Skin epidermis (tissue), 12 donors: ENCODE measurements around the gene TSSK3.
A peak's percentile ranks its signal among the peaks of the same experiment; 100 is the strongest.
"Not testable (repeated sequence)": the region's sequence is repeated elsewhere in the genome, so short reads cannot be mapped to it uniquely, and the experiment has no call there.

Source experiments
- H3K27ac ChIP-seq, 21 experiments: fragments of 200-600 bp; sonication (generic) in 11 of 21; one replicate each; pipeline ENCODE4 v1.5.0; 2020; ENCODE audit warnings: mild to moderate bottlenecking in 3 of 21, inconsistent platforms in 2 of 21, moderate library complexity in 2 of 21
- H3K4me3 ChIP-seq, 7 experiments: fragments of 200-600 bp; sonication (generic) in 2 of 7; one replicate each; pipeline ENCODE4 v1.5.0; 2020; ENCODE audit warnings: inconsistent platforms in 2 of 7, mild to moderate bottlenecking in 2 of 7, moderate library complexity in 1 of 7

The TSSK3 gene

DNA sequence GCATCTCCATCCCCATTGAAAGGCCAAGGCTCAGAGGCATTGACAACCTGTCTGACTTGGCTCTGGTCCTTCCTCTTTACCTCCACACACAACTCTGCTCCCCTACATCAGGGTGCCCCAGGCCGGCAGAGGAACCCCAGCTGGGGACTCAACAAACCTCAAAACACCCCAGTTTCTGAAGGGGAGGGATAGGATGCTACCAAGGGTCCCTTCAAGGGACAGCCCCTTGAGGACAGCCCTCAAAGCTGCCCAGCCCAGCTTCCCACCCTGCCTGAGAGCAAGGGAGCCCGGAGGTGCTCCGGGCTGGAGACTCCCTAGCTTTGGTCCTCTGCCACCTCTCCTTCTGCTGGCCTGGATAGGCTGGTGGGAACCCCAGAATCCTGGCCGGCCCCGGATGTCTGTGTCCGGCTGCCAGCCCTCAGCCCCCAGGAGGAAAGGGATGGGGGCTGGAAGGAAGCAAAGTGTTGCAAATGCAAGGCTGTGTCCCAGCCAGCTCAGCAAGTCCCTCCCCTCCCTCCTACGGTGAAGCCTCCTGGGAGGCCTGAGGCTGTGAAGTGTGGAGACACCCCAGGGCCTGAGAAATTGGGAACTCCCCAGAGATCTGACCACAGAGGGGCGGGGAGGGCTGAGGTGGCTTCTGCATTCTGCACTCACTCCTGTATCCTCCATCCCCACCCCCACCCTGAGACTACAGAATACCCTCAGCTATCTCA lies 25.2 kb upstream of the TSSK3 start:
- Histone ChIP-seq H3K4me3 (no peak overlapping the region), H3K27ac (peak overlapping the region in 9 of 21 experiments; percentile 17 to 81 (median 44))

DNA sequence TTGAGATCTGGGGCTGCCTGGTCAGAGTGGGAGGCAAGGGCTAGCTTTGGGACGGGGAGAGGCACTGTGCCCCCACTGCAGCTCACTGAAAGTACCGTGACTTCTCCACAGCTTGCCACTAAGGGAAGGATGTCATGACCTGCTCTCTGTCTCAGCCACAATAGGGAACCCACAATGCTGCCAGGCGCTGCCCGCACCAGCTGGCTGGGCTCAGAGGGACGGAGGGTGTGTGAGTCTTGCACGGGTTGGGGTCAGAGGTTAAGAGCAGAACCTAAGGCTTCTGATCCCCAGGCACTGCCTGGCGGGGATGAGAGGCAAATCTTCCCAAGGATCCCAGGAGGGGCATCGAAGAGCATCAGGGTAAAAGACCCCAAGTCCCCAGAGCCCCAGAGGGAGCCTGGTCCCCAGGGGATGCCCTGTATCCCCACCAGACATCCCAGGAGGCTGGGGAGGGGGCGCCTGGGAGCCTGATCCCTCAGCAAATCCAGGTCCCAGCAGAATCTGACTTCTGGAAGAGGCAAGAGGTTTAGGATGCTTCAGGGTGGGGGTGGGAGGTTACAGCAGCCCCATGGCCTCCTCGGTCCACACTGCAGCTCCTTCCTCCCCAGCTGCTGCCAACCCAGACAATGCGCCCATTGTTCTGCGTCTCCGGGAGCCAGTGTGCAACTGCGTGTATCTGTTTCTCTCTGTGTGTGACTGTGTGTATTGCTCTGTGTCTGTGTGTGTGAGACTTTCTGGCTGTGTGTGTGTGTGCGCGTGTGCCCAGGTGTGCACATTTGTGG lies 24.3 kb upstream of the TSSK3 start:
- H3K4me3 ChIP-seq: no peak overlapping the region
- peak overlapping the region in 9 of 21 experiments; percentile 2 to 44 (median 32) for H3K27ac ChIP-seq

DNA sequence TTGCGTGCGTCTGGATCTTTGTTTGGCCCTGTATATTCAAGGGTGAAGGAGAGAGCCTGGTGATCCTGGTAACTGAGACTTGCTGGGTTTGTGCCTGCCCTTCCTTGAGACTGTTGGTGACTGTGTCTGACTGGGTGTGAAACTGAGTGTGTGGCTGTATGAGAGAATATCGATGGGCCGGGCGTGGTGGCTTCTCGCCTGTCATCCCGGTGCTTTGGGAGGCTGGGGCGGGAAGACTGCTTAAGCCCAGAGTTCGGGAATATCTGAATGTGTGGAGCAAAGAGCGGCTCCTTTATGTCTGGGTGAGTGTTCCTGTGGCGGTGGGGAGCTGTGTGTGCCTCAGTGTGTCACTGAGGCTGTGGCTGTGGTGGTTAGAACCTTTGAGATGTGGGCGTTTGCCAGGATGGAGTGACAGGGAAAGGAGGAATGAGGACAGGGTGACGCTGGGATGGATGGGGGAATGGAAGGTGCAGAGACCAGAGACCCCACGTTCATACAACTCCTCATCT lies 23.6 kb upstream of the TSSK3 start:
- H3K4me3 ChIP-seq: no peak overlapping the region
- H3K27ac ChIP-seq: peak overlapping the region in 5 of 21 experiments; percentile 15 to 47 (median 32)

DNA sequence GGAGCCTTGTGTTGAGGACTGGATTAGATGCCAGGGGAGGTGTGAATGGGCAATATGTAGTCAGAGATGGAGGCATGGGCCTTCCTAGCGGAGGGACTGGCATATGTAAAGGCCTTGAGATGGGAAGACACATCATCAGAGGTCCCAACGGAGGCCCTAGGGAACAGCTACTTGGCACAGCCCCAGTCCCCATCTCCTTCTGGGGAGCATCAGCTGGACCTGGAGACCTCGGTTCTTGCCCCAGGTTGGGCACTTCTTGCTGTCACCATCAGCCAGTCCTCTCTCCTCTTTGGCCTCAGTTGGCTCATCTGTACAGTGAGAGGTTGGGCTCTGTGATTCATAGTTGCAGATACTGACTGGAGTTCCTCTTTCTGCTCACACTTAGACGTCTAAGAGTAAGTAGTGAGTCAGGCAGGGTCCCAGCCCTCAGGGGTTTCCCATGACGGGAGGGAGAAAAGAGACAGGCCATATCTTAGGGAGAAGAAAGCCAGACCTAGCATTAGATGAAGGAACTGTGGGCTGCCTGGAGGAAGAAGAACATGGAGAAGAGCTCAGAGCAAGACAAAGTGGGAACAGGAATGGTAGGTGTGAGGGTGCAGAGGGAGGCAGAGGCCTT lies 22.9 kb upstream of the TSSK3 start:
- no peak overlapping the region for H3K4me3 ChIP-seq
- H3K27ac ChIP-seq: peak overlapping the region in 2 of 21 experiments; percentile 7 to 47

DNA sequence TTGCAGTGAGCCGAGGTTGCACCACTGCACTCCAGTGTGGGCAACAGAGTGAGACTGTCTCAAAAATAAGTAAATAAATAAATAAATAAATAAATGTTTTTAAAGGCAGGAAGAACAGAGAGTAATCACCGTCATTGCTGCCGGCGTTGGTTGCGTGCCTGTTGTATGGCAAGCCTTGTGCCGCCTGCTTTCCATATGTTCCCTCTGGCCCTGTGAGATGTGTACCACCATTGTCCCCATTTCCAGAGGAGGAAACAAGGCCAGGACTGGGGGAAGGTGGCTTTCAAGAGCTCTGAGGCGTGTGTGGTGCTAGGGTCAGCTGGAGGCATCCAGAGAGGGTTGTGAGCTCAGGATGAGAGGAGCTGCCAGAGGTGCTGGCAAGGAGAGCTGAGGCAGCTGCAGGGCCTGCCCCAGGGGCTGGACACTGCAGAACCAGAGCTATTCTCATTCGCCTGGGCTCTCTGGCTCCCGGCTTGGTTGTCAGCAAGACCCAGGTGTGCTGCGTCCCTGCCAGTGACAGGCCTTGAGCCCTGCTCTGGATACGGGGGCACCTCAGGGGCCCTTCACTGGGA lies 21.1 kb upstream of the TSSK3 start:
- Histone ChIP-seq H3K27ac (peak overlapping the region in 1 of 21 experiments; percentile 1), H3K4me3 (no peak overlapping the region)

DNA sequence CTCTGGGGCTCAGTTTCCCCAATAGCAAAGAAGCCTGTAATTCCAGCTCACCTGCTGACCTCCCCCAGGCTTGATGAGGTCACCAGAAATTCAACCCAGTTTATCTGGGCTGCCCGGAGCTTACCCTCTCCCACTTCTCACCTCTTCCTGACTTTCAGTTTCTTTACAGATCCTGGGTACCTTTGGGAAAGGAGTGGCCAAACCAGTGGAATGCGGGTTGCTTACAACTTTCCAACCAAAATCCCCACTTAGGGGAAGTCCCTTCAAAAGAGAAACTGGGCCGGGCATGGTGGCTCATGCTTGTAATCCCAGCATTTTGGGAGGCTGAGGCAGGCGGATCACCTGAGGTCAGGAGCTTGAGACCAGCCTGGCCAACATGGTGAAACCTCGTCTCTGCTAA lies 20.4 kb upstream of the TSSK3 start:
- no peak overlapping the region for H3K4me3 ChIP-seq
- H3K27ac ChIP-seq: peak overlapping the region in 1 of 21 experiments; percentile 1

DNA sequence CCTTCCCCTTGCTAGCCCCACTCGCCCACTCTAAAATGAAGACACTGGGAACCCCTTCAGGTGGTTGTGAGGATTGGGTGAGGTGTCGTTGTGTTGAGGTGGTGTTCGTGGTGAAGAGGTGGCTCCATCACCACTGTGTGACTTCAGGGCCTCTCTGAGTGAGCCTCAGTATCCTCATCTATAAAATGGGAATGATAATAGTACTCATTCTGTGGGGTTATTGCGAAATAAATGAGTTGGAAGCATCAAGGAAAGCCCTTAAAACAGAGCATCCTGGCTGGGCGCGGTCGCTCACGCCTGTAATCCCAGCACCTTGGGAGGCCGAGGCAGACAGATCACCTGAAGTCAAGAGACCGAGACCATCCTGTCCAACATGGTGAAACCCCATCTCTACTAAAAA lies 19.6 kb upstream of the TSSK3 start:
- Histone ChIP-seq H3K4me3 (no peak overlapping the region), H3K27ac (no peak overlapping the region)

DNA sequence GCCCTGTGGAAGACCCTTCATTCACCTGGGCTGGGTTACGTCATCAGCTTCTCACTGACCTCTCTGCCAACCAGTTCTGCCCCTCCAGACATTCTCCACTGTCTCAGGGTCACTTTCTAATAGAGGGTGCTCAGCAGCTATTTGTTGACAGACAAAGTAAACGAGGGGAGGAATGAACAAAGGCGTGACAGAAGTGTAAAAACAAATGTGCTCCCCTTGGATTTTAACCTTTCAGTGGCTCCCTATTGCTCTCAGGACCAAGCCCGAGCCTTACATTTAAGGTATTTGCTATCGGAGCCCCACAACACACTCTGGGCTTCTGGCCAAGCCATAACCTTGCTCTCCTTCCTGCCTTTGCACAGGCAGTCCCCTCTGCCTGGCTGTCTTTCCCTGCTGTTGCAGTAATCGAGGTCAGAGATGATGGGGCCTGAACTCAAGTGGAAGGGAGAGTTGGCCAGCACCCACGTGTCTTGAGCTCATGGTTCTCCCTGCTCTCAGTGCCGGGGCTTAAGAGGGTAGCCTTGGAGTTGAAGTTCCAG lies 17.0 kb upstream of the TSSK3 start:
- H3K27ac ChIP-seq: peak overlapping the region in 1 of 21 experiments; percentile 53
- no peak overlapping the region for H3K4me3 ChIP-seq

DNA sequence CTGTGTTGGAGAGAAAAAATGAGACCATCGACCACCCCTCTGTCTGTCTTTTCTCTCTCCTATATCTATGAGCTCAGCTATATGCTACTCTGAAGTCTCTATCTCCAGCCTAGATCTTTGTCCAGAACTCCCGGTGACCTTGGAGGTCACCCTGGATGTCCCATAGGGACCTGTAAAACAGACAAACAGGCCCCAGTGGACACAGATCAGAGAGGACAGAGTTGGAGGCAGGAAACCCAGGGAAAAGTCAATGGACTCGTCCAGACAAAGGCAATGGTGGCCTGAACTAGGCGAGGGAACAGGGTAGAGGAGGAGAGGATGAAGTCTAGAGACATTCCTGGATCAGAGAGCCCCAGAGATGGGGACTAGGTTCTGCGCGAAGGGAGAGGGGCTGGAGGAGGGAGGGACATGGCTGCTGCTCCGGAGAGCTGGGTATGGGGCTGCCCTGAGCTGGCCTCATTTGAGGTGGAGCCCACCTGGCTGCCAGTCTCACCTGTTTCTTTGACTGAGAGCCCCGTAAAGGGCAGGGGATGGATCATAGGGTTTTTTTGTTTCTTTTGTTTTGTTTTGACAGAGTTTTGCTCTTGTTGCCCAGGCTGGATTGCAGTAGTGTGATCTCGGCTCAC lies 15.7 kb upstream of the TSSK3 start:
- Histone ChIP-seq H3K27ac (peak overlapping the region in 1 of 21 experiments; percentile 7), H3K4me3 (no peak overlapping the region)

DNA sequence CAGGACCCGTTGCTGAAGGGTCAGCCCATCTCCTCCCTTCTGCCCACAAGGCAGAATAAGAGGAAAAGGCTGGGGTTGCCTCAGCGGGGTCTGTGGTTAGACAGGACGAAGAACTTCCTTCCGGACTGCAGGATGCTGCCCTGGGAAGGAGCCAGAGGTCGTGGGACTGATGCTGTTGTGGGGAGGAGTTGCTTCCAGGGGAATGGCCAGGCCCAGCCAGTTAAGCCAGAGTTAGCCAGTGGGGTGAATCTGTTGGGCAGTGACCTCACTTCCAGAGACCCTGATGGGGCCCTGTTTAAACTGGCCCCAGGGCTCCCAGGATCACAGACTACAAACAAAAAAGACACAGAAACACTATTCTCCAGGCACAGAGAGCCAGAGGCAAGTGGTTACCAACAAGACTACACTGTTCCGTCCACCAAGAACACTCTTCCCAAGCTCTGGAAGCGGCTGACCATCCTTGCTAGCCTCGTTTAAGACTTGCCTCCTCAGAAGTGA lies 13.1 kb upstream of the TSSK3 start:
- peak overlapping the region in 6 of 21 experiments; percentile 15 to 49 (median 25) for H3K27ac ChIP-seq

DNA sequence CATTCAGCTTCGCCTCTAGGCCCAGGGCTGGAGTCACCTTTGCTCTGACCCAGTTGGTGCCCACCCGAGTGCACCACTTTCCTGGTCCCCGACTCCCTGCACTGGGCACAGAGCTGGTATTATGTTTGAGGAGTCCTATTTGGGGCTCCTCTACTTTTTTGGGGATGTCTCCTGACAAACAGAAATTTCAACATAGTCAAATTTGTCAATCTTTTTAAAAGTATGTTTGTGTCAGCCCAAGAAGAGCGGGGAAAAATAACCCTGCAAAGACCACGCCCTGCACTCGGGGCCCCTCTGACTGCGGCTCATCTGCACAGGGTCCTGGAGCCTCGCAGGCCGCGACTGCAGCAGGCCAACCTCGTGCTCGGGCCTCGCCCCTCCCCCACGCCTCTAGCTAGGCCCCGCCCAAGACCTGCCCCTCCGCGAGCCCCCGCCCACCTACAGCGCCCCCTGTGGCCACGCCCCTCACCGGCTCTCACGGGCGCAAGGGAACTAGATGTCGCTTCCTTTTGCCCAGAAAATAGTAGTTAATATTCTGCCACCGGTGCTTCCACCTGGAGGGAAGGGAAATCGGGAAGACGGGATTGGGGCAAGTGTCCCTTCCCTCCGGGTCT lies 11.4 kb upstream of the TSSK3 start:
- H3K4me3 ChIP-seq: peak overlapping the region; percentile 47 to 82 (median 66)
- H3K27ac ChIP-seq: peak overlapping the region in 19 of 21 experiments; percentile 71 to 98 (median 88)

More for the DNA sequence above, 13.1 kb upstream of the TSSK3 start:
- H3K4me3 ChIP-seq: no peak overlapping the region

DNA sequence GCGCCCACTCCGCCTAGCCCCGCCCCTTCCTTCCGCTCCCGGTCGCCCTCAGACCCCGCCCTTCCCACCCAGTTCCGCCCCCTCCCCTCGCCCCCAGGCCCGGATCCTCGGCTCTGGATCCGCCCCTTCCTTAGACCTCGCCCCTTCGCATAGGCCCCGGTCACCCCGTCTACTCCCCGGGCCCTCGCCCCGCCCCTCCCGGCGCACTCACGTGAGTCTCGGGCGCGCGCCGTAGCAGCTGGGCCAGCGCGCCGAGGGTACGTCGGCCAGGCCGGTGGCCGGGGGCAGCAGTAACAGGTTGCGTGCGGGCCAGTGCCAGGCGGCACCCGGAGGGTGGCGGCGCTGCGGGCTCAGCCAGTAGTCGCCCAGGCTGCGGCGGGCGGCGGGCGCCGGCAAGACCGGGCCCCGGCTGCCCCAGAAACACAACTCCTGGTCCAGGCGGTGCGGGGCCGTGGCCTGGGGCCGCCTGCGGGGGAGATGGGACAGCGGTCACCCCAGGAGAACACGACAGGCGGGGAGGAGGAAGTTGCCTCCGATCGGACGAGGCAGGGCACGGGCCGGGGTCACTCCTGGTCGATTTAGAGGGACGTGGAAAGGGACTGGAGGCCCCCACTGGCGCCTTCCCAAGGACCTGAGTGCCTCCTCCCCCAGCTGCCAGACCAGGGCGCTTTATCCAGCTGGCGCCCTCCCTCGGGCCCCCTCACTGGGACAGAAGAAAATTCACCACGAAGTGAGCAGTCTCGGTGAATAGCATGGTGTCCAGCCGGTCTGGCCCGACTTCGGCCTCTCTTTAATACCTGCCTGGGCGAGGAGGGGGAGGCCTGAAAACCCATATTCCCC lies 10.7 kb upstream of the TSSK3 start:
- peak overlapping the region; percentile 47 to 82 (median 66) for H3K4me3 ChIP-seq
- H3K27ac ChIP-seq: peak overlapping the region; percentile 55 to 98 (median 88)

DNA sequence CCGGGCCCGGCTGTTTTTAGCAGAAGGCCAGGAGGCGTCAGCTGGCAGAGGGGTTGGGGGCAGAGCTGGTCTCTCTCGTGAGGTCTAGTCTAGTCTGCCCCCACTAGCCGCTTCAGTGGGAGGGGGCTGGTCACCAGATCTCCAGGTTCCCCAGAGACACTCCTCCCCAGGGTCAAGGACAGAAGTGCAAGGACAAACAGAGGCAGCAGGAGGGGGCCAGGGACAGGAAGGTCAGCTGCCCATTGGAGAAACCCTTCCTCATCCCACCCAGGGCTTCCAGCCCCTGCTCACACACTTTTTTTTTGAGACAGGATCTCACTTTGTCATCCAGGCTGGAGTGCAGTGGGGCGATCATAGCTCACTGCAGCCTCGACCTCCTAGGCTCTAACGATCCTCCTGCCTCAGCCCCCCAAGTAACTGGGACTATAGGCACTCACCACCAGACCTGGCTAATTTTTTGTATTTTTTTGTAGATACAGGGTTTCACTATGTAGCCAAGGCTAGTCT lies 10.0 kb upstream of the TSSK3 start:
- peak overlapping the region in 19 of 21 experiments; percentile 71 to 98 (median 88) for H3K27ac ChIP-seq
- peak overlapping the region; percentile 47 to 82 (median 66) for H3K4me3 ChIP-seq

DNA sequence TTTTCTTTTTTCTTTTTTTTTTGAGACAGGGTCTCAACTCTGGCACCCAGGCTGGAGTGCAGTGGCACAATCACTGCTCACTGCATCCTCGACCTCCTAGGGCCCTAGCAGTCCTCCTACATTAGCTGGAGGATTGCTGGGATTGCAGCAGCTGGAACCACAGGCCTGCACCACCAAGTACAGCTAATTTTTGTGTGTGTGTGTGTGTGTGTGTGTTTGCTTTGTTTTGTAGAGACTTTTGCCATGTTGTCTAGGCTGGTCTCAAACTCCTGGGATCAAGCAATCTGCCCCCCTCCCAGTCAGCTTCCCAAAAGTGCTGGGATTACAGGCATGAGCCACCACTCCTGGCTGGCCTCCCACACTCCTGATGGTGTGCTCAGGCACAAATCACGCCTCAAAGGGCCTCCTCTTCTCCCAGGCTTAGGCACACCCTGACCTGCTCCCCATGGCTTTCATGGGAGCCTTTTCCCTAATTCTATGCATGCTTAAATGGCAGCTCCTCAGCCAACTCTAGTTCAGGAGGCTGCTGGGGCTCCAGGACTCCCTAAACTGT lies 9.4 kb upstream of the TSSK3 start:
- H3K27ac ChIP-seq: peak overlapping the region in 8 of 21 experiments; percentile 6 to 91 (median 57)
- H3K4me3 ChIP-seq: no peak overlapping the region

DNA sequence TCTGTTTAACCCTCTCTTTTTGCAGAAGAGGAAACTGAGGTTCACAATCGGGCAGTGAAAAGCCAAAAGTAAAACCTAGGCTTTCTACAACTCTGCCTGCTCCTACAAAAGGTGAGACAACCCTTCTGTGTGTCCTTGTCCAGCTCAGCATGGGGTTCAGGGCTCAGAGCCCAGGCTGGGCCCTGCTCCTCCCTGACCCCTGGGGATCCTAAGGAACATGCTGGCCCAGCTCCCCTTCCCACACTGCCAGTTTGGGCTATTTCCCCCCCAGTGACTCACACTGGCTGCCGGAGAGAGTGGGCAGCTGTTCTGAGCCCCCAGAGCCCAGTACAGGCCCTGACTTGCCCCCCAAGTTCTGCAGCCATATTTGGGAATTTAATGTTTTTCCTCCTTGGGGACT lies 8.9 kb upstream of the TSSK3 start:
- H3K27ac ChIP-seq: peak overlapping the region in 7 of 21 experiments; percentile 6 to 78 (median 25)
- H3K4me3 ChIP-seq: no peak overlapping the region

DNA sequence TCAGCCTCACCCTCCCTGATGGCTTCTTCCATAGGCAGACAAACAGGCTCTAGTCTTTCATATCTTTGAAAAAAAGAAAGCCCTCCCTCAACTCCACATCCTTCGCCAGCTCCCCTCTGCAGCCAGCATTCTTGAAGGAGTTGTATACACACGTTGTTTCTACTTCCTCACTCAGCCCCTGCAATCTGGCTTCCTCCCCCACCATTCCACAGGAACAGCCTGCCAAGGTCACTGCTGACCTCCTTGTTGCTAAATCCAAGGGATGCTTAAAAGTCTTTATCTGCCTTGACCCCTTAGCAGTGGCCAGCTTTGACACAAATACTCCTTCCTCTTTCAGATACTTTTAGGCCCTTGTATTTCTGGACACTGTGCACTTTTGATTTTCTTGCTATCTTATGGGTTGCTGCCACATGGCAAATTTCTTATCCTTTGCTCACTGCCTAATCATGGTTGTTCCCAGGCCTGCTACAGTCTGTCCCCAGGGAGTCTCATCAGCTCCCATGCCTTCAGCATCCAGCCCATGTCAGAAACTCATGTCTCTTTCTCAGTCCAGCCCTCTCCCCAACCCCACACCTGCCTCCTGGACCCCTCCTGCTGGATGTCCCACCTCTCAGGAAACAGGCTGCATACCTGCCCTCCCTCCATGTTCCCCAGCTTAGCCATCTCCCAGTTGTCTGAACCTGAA lies 8.3 kb upstream of the TSSK3 start:
- Histone ChIP-seq H3K27ac (peak overlapping the region in 3 of 21 experiments; percentile 13 to 78 (median 41)), H3K4me3 (no peak overlapping the region)

DNA sequence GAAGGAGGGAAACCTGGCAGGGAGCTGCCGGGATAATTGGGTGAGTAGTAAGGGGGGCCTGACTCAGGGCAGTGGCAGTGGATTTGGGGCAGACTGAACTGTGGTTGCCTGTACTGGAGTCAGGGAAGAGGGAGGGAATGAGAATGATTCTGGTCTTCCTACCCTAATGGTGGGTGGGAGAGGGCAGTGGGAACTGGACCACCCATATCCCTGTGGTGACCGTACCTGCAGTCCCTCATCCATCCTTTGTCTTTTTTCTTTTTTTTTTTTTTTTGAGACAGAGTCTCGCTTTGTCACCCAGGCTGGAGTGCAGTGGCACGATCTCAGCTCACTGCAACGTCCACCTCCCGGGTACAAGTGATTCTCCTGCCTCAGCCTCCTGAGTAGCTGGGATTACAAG lies 6.6 kb upstream of the TSSK3 start:
- not testable (repeated sequence) for H3K4me3 ChIP-seq, H3K27ac ChIP-seq
